Stimulated activated CD8-positive, alpha-beta memory T cell treated with anti-CD3 and anti-CD28 coated beads, Interleukin-7, amount 100 ng/mL, for 48 hours (primary cell): ENCODE results near the gene SSUH2.

Experiments used
- DNase-seq, 2 donors: peaks; one replicate each; pipeline ENCODE4 v3.0.0-alpha.2; 2020; ENCODE audit warnings: low read depth in 1 of 2; ENCODE audit errors: extremely low read depth in 1 of 2

The SSUH2 gene

GRCh38 chr3:8618950-8619349, 25.6 kb downstream of the SSUH2 start:
- DNase-seq, result no peak

- no peak for DNase-seq
These were observed 26.7 kb downstream of the SSUH2 start for GRCh38 chr3:8617921-8618320.

DNA sequence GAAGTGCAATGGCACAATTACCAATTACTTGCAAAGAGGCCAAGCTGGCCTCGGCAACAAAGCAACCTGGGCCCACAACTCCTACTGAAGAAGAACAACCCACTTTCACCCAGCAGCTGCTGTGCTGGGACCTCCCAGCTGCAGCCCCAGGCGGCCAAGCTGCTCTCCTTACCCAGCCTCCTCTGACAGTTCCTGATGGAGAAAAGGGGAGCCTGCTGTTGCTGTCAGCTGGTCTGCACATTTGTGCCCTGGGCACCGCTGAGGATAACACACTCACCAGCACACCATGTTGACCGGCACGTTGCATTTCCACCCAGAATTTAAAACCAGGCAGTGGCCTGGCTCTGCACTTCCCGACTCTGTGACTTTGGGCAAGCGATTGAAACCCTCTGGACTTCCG, 33.6 kb downstream of the SSUH2 start:
- DNase-seq, result no peak

DNA sequence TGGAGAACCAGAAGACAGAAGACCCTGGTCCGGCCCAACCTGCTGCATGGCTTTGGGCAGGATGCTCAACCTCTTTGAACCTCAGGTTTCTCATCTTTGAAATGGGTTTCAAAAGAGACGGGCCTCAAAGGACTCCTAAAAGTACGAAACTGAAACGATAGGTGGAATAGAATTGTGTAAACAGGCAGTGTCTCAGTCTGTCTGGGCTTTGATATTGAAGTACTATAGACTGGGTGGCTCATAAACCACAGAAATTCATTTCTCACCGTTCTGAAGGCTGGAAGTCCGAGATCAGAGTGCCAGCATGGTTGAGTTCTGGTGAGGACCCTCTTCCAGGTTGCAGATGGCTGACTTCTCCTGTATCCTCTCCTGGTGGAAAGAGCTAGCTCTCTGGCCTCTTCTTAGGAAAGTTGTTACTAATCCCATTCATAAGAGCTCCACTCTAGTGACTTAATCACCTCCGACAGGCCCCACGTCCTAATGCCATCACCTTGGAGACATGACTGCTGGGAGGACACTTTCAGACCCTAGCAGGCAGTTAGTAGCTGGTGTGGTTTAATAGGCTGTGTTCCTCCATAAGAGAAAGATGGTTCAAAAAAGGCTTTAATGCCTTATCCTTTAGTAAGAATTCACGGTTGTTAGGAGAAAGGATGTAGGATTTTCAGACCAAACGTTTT, 35.7 kb downstream of the SSUH2 start:
- DNase-seq, result no peak

DNA sequence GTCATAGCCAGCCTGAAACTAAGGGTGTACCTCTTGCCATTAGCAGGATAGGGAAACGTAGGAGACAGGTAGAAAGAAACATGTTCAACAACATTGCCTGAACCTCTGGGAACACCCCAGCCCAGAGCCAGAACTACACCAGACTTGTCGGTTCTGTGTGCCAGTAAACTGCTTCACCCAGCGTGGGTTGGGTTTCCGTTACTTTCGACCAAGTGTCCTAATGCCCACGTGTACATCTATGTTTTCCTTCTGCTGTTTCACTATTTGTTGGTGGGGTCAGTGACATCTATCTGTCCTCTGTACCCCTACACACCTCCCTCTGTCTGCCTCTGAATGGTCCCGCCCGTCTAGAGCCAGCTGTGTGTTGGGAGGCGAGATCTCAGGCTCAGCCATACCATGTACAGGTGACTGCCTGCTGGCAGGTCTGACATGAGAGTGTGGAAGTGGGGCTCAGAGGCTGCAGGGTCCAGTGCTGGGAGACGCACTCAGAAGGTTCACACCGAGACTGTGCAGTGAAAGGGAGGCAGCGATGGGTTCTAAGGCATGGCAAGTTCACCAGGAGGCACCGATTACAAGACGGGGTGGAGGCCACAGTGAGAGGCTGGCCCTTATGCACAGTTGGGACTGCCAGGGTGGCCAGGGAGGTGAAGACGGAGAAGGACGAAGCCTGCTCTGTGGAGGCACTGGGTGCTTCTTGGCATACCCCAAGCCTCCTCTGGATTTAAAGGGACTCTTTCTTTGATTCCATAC, 36.4 kb downstream of the SSUH2 start:
- DNase-seq, result no peak

- no peak for DNase-seq
These were observed 37.2 kb downstream of the SSUH2 start for GRCh38 chr3:8607234-8608040.

GRCh38 chr3:8606701-8607231, 37.8 kb downstream of the SSUH2 start:
- DNase-seq, result no peak

- DNase-seq, result no peak
These were observed 39.6 kb downstream of the SSUH2 start for GRCh38 chr3:8604988-8605387.

DNA sequence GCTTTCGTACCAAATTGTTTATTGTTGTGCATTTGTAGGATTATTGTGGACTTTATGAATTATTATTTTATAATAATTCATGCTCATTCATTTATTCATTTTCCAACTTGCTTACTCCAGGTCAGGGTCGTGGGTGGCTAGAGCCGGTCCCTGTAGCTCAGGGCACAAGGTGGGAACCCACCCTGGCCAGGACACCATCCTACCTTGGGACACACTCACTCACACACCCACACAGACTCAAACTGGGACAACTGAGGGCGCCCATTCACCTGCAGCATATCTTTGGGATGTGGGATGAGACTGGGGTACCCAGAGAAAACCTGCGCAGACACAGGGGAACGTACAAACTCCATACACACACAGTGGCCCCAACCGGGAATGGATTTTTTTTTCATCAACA, 40.6 kb downstream of the SSUH2 start:
- DNase-seq, result no peak

DNA sequence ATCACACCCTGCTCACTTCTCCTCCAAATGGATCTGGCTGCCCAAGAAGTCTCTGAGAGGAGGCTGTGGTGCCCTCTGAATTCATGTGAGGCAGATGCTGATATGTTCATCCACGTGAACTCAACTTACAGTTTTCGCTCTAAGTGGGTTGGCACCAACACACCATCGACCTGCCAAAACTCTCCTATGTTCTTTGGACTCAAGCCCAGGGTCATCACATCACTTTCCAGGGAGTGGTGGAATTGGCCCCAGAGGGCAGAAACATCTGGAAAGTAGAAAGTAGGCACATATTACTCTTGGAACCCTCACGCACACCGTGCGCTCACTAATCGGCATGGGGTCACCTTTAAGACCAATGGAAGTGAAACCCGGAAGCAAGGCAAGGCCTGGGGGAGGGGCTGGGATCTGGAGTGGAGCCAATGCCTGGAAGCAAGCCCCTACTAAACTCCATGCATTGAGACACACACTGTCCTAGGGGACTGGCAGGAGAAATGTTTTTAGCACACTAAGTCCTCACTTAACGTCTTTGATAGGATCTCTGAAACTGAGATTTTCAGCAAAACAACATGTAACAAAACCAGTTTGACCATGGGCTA, 41.4 kb downstream of the SSUH2 start:
- no peak for DNase-seq

DNA sequence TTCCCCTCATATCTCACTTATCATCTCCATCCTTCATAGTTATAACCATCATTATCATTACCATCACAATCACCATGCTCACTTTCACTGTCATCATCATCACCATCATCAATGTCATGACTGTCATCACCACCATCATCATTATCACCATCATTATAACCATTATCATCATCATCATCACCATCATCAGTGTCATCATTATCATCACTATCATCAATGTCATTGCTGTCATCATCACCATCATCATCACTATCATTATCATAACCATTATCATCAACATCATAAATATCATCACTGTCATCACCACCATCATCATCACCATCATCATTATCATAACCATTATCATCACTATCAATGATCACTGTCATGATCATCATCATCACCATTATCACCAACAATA, 44.1 kb downstream of the SSUH2 start:
- DNase-seq, result no peak

GRCh38 chr3:8599146-8599545, 45.5 kb downstream of the SSUH2 start:
- no peak for DNase-seq

- DNase-seq, result no peak
These were observed 47.3 kb downstream of the SSUH2 start for GRCh38 chr3:8597219-8597853.

DNA sequence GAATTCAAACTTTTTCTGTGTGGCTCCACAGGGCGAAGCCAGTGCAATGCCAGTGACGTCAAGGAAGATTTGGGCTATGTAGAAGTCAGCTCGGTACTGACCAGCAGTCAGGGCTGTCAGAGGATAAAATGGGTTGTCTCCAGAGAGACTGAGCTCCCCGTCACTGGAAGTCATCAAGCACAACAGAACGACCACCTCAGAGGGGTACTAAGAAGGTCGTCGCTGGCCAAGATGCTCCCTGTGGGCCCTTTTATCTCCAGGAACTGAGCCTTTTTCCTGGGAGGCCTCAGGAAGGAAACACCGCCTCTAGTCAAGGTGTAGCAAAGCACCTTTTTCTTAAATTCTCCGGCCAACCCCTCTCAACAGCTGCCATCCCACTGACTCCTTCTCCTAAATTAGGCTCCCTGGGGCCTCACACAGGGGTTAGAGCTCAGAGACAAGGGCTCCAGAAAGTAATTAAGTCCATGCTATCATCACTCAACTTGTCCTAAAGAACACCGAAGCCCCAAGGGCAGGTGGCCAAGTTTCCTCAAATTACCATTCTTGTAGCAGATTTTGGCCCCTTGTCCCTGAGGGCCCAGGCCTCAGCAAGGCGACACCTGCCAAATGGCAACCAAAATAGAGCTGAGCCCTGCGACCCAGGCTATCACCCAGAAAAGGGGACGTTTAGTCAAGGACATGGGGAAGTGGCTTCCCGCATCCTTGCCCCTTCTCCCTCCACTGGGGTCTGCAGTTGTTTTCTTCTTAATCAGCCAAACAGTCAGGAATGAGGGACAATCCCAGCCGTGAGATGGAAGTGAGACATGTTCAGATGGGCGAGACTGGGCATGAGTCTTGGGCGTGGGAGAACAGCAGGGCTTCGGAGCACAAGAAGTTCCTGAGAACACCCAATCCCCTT, 48.0 kb downstream of the SSUH2 start:
- no peak for DNase-seq

- DNase-seq, result no peak
These were observed 48.9 kb downstream of the SSUH2 start for GRCh38 chr3:8595695-8596115.

GRCh38 chr3:8595252-8595651, 49.3 kb downstream of the SSUH2 start:
- DNase-seq, result no peak

DNA sequence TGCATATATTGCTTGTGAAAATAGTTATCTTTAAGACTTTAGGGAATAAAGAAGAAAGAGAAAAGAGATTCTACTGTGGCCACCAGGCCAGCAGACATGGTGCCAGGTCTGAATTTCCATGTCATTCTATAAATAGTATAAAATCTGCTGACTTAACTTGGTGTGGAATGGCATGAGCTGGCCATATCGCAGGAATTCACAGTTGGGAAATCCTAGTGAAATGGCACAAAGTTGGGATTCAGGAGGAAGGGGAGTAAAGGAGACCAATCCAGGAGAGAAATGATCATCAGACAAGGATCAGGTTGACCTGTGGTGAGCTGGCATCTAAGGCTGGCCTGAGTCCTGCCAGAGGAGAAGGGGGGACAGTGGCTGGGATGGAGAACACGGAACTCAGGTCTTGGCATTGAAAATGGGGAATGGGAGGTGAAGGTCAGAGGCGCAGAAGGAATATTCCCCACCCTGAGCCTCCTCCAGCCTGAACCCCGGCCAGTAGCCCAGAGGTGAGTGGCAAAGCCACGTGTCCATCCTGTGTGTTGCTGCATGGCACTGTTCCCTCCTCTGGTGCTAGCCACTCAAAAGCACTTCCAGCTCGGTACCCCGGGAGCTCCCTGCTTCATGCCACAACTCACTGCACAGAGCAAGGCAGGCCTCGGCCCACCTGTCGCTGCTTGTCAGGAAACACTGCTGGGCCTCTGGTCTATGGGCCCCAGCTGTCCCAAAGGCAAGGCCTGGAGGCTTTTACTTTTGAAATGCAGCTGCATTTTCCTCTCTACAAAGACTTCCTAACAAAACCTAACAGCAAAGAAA, 51.4 kb downstream of the SSUH2 start:
- DNase-seq, result no peak

GRCh38 chr3:8589880-8590556, 54.6 kb downstream of the SSUH2 start:
- no peak for DNase-seq
